HG03432 (cell line): ENCODE results near the gene NUP88.

Experiments
- ATAC-seq: cut with Tn5 transposase; IDR thresholded peaks from one replicate; pipeline ENCODE4 v1.9.1; 2021; ENCODE audit warnings: mild to moderate bottlenecking, moderate library complexity; ENCODE audit not compliant: unreplicated experiment

Gene NUP88

GRCh38 chr17:5419959-5420653 lies 644 bp upstream of the NUP88 start, which contains the start of gene RPAIN:
Gene RPAIN (plus strand): TSS chr17:5420182. CDS start chr17:5420211, 29 bp downstream.
- peak; percentile 65 for ATAC-seq

- peak; percentile 30 for ATAC-seq
Observed at GRCh38 chr17:5418858-5419355, 555 bp downstream of the NUP88 start.

- ATAC-seq: no peak
Observed at GRCh38 chr17:5416901-5417300, 2.6 kb downstream of the NUP88 start.

- ATAC-seq: no peak
Observed at GRCh38 chr17:5413682-5414081, 5.8 kb downstream of the NUP88 start.

- ATAC-seq: no peak
Observed at GRCh38 chr17:5410594-5411272, 8.7 kb downstream of the NUP88 start.

GRCh38 chr17:5408186-5408585 lies 11.3 kb downstream of the NUP88 start:
- ATAC-seq: no peak

- no peak for ATAC-seq
Observed at GRCh38 chr17:5405400-5405799, 14.1 kb downstream of the NUP88 start.

GRCh38 chr17:5399767-5400166 lies 19.7 kb downstream of the NUP88 start:
- no peak for ATAC-seq

- ATAC-seq: no peak
Observed at GRCh38 chr17:5396612-5397011, 22.9 kb downstream of the NUP88 start.

GRCh38 chr17:5391678-5392077 lies 27.8 kb downstream of the NUP88 start:
- ATAC-seq: no peak

- no peak for ATAC-seq
Observed at GRCh38 chr17:5381542-5381941, 37.9 kb downstream of the NUP88 start.

- no peak for ATAC-seq
Observed at GRCh38 chr17:5380491-5381135, 38.8 kb downstream of the NUP88 start.

- no peak for ATAC-seq
Observed at GRCh38 chr17:5379351-5380107, 39.9 kb downstream of the NUP88 start.

- ATAC-seq: no peak
Observed at GRCh38 chr17:5378566-5379207, 40.8 kb downstream of the NUP88 start.

GRCh38 chr17:5373112-5373511 lies 46.4 kb downstream of the NUP88 start:
- peak; percentile 52 for ATAC-seq

- ATAC-seq: no peak
Observed at GRCh38 chr17:5370411-5370810, 49.1 kb downstream of the NUP88 start.

GRCh38 chr17:5365831-5366230 lies 53.6 kb downstream of the NUP88 start:
- no peak for ATAC-seq

GRCh38 chr17:5364696-5365095 lies 54.8 kb downstream of the NUP88 start:
- no peak for ATAC-seq

- no peak for ATAC-seq
Observed at GRCh38 chr17:5364156-5364555, 55.3 kb downstream of the NUP88 start.

- ATAC-seq: no peak
Observed at GRCh38 chr17:5362162-5362811, 57.2 kb downstream of the NUP88 start.
